ENCODE measurements around the gene FOXN3.

GRCh38 chr14:89374908-89375307, 42.1 kb downstream of the FOXN3 start:
- TF ChIP-seq SIN3A (IDR thresholded peaks at IDR 0.05; ENCODE audit: borderline replicate concordance, insufficient read depth, low read depth, low read length) (no peak), CTCF (IDR thresholded peaks at IDR 0.05) (no peak), POLR2AphosphoS5 (IDR thresholded peaks at IDR 0.05; ENCODE audit: low read depth, low read length) (no peak), TCF7L2 (IDR thresholded peaks at IDR 0.05; ENCODE audit: low read depth, low read length) (no peak)
- TF ChIP-seq, protein P1, sequence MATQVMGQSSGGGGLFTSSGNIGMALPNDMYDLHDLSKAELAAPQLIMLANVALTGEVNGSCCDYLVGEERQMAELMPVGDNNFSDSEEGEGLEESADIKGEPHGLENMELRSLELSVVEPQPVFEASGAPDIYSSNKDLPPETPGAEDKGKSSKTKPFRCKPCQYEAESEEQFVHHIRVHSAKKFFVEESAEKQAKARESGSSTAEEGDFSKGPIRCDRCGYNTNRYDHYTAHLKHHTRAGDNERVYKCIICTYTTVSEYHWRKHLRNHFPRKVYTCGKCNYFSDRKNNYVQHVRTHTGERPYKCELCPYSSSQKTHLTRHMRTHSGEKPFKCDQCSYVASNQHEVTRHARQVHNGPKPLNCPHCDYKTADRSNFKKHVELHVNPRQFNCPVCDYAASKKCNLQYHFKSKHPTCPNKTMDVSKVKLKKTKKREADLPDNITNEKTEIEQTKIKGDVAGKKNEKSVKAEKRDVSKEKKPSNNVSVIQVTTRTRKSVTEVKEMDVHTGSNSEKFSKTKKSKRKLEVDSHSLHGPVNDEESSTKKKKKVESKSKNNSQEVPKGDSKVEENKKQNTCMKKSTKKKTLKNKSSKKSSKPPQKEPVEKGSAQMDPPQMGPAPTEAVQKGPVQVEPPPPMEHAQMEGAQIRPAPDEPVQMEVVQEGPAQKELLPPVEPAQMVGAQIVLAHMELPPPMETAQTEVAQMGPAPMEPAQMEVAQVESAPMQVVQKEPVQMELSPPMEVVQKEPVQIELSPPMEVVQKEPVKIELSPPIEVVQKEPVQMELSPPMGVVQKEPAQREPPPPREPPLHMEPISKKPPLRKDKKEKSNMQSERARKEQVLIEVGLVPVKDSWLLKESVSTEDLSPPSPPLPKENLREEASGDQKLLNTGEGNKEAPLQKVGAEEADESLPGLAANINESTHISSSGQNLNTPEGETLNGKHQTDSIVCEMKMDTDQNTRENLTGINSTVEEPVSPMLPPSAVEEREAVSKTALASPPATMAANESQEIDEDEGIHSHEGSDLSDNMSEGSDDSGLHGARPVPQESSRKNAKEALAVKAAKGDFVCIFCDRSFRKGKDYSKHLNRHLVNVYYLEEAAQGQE (IDR thresholded peaks at IDR 0.05; ENCODE audit: insufficient read depth in 1 of 2, low read depth in 2 of 2, low read length in 1 of 2): no peak
